K562 (cell line): ENCODE results near the gene IFITM2. TPM values are rescaled to one million over a fixed set of nuclear protein-coding genes. Genes with fewer than 3 reads are reported as not detected.

Source experiments
- BRCA1 ChIP-seq, 2 experiments: fragments of 450-650 bp in 1 of 2; sonication (generic) in 1 of 2; formaldehyde crosslinking in 1 of 2; IDR thresholded peaks; 2 replicates each; pipeline versions ENCODE4 v1.5.0 to v1.6.1; 2017 to 2020; ENCODE audit warnings: mild to moderate bottlenecking in 1 of 2, missing genetic modification reagents in 1 of 2
- EZH2 ChIP-seq: IDR thresholded peaks from 2 replicates; pipeline ENCODE4 v1.6.1; 2012; ENCODE audit warnings: low read depth, mild to moderate bottlenecking, inconsistent platforms, low read length, borderline replicate concordance
- KDM1A ChIP-seq, 2 experiments: fragments of 450-650 bp; IDR thresholded peaks; 2 replicates each; pipeline ENCODE4 v1.6.1; 2016; ENCODE audit warnings: mild to moderate bottlenecking in 2 of 2
- KLF6 ChIP-seq: fragments of 250-450 bp; sonication (Bioruptor Pico); IDR thresholded peaks from 2 replicates; pipeline ENCODE4 v1.4.0; 2020; ENCODE audit warnings: mild to moderate bottlenecking, moderate library complexity, borderline replicate concordance
- MIER1 ChIP-seq: fragments of 450-650 bp; IDR thresholded peaks from 2 replicates; pipeline ENCODE4 v1.6.1; 2016; ENCODE audit warnings: antibody characterized with exemption, mild to moderate bottlenecking, low read depth
- PHB2 ChIP-seq: fragments of 450-650 bp; IDR thresholded peaks from 2 replicates; pipeline ENCODE4 v1.6.1; 2017; ENCODE audit warnings: low read depth
- PHF20 ChIP-seq: fragments of 450-650 bp; IDR thresholded peaks from 2 replicates; pipeline ENCODE4 v1.6.1; 2018; ENCODE audit not compliant: partially characterized antibody
- PTBP1 ChIP-seq: fragments of 200-400 bp; formaldehyde crosslinking; IDR thresholded peaks from 2 replicates; pipeline ENCODE4 v1.6.1; 2017; ENCODE audit warnings: low read depth, low read length
- RBBP5 ChIP-seq: fragments of 200-600 bp; sonication (generic); IDR thresholded peaks from 2 replicates; pipeline ENCODE4 v1.6.1; 2012; ENCODE audit warnings: borderline replicate concordance, mild to moderate bottlenecking, low read length, control low read depth, inconsistent platforms; ENCODE audit not compliant: insufficient read depth, poor library complexity, severe bottlenecking
- SMARCA5 ChIP-seq: fragments of 450-650 bp; IDR thresholded peaks from 2 replicates; pipeline ENCODE4 v1.6.1; 2016
- ZC3H8 ChIP-seq: fragments of 450-650 bp; IDR thresholded peaks from 2 replicates; pipeline ENCODE4 v1.6.1; 2017
- ZNF217 ChIP-seq: sonication (generic); formaldehyde crosslinking; IDR thresholded peaks from 2 replicates; pipeline ENCODE4 v1.8.0; 2022; ENCODE audit warnings: mild to moderate bottlenecking, missing genetic modification reagents
- ZNF79 ChIP-seq: fragments of 250-450 bp; sonication (Bioruptor Pico); IDR thresholded peaks from 2 replicates; pipeline ENCODE4 v1.4.0; 2020; ENCODE audit warnings: low read depth, mild to moderate bottlenecking, moderate library complexity
- polyA plus RNA-seq, 8 experiments: library from polyadenylated mRNA; depleted of rRNA in 4 of 8; stranded (reverse) in 5 of 8; unstranded in 3 of 8; fragments of >200 nt; fragmentation: Nextera tagmentation in 2 of 8; fragmentation: Illumina TruSeq in 1 of 8; extraction: Ambion mirVana in 2 of 8; extraction: Trizol in 1 of 8; gene quantifications; 2 replicates each; pipeline versions ENCODE4 v1.2.1 to v1.2.3, GENCODE V29; 2011 to 2014; ENCODE audit warnings: inconsistent platforms in 1 of 8, missing spikeins in 1 of 8
- total RNA-seq, 7 experiments: library from RNA; depleted of rRNA in 6 of 7; stranded (reverse); fragments of >200 nt in 6 of 7; fragmentation: Illumina TruSeq in 2 of 7; extraction: Trizol in 2 of 7; gene quantifications; 2 replicates each; pipeline versions ENCODE4 v1.2.1 to v1.2.3, GENCODE V29; 2011 to 2021; ENCODE audit warnings: low replicate concordance in 1 of 7
- TF ChIP-seq, protein P1 (sequence below), 2 experiments: fragments of 250-450 bp in 1 of 2; fragments of 450-650 bp in 1 of 2; sonication (Bioruptor Pico) in 1 of 2; IDR thresholded peaks; 2 replicates each; pipeline versions ENCODE4 v1.6.1 to v1.8.0; 2016 to 2021; ENCODE audit warnings: mild to moderate bottlenecking in 2 of 2, moderate library complexity in 2 of 2, missing compliant biosample characterization in 1 of 2, missing genetic modification characterization in 1 of 2

IFITM2 gene
- total and polyA plus RNA-seq, 9 of the 15 experiments (the other 6 are each of a cell fraction or from before 2014, with no cell fraction given): 52.8 to 4,872 (median 356) TPM

GRCh38 chr11:355581-356458 lies 48.2 kb downstream of the IFITM2 start (continued):
- TF ChIP-seq KLF6 (CRISPR knock-in tag) (peak; percentile 73; the same call in 1 of the 2 replicates), KDM1A (IDR thresholded peaks at IDR 0.05) (no peak), PHB2 (no peak), MIER1 (no peak), PTBP1 (no peak), ZC3H8 (no peak), ZNF79 (CRISPR knock-in tag) (peak; percentile 84), ZNF217 (no peak), PHF20 (no peak), RBBP5 (no peak), EZH2 (no peak), SMARCA5 (no peak), BRCA1 (IDR thresholded peaks at IDR 0.05) (no peak), BRCA1 (CRISPR knock-in tag; IDR thresholded peaks at IDR 0.05) (no peak)
- TF ChIP-seq, protein P1, sequence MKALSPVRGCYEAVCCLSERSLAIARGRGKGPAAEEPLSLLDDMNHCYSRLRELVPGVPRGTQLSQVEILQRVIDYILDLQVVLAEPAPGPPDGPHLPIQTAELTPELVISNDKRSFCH (CRISPR knock-in tag; IDR thresholded peaks at IDR 0.05): peak; percentile 47; the same call in 1 of the 2 replicates
- TF ChIP-seq, protein P1 (tag; IDR thresholded peaks at IDR 0.05): peak; percentile 97
